ENCODE data around the gene P4HB.

P4HB gene

DNA sequence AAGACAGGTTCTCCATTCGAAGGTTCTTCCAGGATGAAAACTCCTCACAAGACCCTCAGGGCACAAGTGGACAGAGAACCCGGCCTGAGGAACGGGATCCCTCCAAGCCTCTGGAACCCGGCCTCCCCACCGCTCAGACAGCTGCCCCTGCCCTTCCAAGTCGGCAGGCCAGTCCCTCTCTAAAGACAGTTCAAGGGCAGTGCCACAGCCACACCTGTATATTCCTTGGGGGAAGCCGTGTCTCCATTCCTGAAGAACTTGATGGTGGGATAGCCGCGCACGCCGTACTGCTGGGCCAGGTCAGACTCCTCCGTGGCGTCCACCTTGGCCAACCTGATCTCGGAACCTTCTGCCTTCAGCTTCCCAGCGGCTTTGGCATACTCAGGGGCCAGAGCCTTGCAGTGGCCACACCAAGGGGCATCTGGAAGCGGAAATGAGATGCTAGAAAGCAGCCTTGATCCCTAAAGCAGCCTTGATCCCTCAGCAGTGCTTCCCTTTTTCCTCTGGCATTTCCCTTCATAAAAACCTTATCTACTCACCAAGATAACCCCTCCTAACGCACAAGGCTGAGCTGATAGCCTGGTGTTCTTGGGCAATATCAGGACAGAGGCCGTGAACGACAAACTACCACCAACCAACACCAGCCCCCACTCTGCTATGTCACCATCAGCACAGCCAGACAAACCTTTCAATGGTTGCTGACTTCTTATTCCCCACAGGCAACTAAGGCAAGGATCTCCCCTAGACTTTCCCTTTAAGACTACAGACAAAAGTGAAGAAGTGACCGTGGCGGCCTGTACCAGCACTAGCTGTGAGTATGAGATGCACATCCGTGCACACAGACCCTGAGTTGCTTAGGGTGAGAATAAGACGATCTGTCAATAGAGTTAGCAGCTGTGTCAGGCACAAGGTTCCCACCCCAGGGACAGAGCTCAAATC, 1.1 kb downstream of the P4HB start:
- H3K27me3 Mint-ChIP-seq = no peaks in the 10 kb centered on the region
- H3K27ac Mint-ChIP-seq (ENCODE audit: low read depth) = peak overlapping the region; percentile 93
- peaks cover 46% of the 10 kb centered on the region for H3K36me3 Mint-ChIP-seq (ENCODE audit: insufficient read depth)
- DNase-seq (ENCODE audit: low spot score in 2 of 2) = no peak
- no peaks in the 10 kb centered on the region for H3K9me3 Mint-ChIP-seq
- peak overlapping the region; percentile 87 for H3K4me3 Mint-ChIP-seq
- no peak for ATAC-seq (replicated peaks; ENCODE audit: extremely low read depth, poor library complexity, severe bottlenecking)
- H3K4me1 Mint-ChIP-seq = peaks cover 23% of the 10 kb centered on the region

DNA sequence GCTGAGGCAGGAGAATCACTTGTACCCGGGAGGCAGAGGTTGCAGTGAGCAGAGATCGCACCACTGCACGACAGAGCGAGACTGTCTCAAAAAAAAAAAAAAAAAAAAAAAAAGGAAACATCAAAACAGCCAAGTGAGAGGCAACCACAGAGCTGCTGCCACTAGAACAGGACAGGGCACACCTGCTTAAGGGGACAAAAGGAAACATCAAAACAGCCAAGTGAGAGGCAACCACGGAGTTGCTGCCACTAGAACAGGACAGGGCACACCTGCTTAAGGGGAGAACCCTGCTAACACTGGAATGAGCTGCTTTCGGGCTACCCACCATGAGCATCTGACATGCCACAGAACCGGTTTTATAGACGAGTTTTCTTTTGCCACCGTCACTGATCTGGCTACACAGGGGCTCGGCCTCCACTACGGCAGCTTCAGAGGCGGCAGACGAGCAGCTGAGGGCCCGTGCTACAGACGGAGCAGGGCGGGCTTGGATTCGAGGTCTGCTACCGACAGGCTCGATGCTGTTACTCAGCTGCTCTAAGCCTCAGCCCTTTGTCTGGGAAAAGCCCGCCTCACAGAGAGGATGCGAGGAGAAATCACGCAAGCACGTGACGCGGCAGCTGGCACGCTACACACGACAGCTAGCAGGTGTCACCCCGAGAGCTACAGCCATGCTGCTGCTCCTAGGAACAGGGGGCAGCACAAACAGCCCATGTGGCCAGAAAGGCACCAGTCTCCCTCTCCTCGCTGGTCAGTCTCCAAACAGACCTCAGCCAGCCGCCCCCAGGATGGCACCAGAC, 2.0 kb downstream of the P4HB start:
- Mint-ChIP-seq H3K27ac (ENCODE audit: low read depth) (peak overlapping the region; percentile 93), H3K36me3 (ENCODE audit: insufficient read depth) (peaks cover 48% of the 10 kb centered on the region)

DNA sequence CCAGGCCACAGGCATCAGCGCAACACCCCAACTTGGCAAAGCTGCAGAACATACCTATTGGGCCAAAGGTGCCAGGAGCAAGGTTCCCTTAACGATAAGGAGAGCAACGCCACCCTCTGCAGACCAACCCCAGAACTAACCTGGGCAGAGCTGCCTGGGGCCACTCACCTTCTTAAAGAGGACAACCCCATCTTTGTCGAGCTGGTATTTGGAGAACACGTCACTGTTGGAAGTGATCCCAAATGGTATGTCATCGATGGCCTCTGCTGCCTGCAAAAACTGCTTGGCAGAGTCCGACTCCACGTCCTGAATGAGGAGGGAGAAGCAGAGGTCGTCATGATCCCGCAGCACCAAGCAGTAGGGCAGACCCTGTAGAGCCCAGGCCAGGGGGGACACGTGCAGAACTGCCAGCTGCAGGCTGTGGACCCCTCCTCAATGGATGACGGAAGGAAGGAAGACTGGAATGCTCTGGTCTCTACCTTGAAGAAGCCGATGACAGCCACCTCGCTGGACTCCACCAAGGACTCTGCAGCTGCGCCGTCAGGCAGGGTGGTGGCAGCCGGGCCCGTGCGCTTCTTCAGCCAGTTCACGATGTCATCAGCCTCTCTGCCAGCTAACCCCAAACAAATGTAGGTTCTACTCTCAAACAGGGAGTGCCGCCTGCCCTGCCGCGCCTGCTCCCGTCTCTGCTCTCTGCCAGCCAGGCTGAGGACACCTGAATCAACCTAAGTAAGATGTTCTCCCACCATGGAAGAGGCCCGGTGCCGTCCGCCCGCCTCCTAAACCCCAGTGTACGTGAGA, 5.2 kb downstream of the P4HB start:
- no peaks in the 10 kb centered on the region for H3K9me3 Mint-ChIP-seq
- peaks cover 12% of the 10 kb centered on the region for H3K4me1 Mint-ChIP-seq
- H3K4me3 Mint-ChIP-seq = no peak overlapping the region
- DNase-seq (ENCODE audit: low spot score in 2 of 2) (no peak), ATAC-seq (replicated peaks; ENCODE audit: extremely low read depth, poor library complexity, severe bottlenecking) (no peak)
- no peaks in the 10 kb centered on the region for H3K27me3 Mint-ChIP-seq
- H3K36me3 Mint-ChIP-seq (ENCODE audit: insufficient read depth) = peaks cover 54% of the 10 kb centered on the region
- H3K27ac Mint-ChIP-seq (ENCODE audit: low read depth) = no peak overlapping the region

More for the DNA sequence above, 2.0 kb downstream of the P4HB start:
- no peaks in the 10 kb centered on the region for H3K9me3 Mint-ChIP-seq
- H3K27me3 Mint-ChIP-seq = no peaks in the 10 kb centered on the region
- ATAC-seq (replicated peaks; ENCODE audit: extremely low read depth, poor library complexity, severe bottlenecking) (no peak), DNase-seq (ENCODE audit: low spot score in 2 of 2) (no peak)
- no peak overlapping the region for H3K4me3 Mint-ChIP-seq
- H3K4me1 Mint-ChIP-seq = peaks cover 27% of the 10 kb centered on the region

DNA sequence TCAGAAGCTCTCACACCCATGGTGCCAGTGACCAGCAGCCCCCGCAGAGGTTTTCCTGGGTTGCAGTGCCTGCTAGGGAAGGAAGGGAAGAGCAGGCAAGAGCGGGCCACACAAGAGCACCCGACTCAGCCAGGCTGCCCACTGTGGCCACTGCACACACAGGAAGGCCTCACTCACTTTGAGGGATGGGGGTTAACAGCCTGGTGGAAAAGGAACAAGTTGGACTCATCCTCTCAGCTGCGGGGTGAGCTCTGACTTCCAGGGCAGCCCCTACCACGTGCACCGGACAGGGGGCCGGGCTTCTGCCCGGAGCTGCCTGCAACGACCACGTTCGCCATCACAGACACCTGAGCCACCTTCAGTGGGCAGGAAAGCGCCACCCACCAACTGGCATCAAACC, 8.1 kb downstream of the P4HB start:
- H3K27me3 Mint-ChIP-seq = no peaks in the 10 kb centered on the region
- H3K4me1 Mint-ChIP-seq = peaks cover 4% of the 10 kb centered on the region
- peaks cover 56% of the 10 kb centered on the region for H3K36me3 Mint-ChIP-seq (ENCODE audit: insufficient read depth)
- no peak overlapping the region for H3K27ac Mint-ChIP-seq (ENCODE audit: low read depth)
- no peak overlapping the region for H3K4me3 Mint-ChIP-seq
- DNase-seq (ENCODE audit: low spot score in 2 of 2) = no peak
- no peak for ATAC-seq (replicated peaks; ENCODE audit: extremely low read depth, poor library complexity, severe bottlenecking)
- no peaks in the 10 kb centered on the region for H3K9me3 Mint-ChIP-seq

DNA sequence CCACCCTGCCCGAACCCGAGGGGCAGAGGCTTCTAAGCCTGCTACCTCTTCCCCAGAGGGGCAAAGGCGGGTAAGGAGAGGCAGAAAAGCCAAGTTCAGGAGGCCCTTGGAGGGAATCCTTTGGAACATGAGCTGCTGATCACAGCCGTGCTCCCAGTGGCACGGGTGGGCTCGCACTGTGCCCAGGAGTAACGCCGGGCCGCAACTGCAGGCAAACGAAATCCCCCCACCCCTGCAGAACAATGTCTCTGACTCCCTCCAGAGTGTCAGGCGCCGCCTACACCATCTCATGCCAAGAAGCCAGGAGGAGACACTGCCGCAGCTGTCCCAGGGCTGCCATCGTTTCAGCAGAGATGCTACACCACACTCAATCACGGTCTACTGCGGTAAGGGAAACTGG, 8.9 kb downstream of the P4HB start:
- Mint-ChIP-seq H3K27ac (ENCODE audit: low read depth) (peak overlapping the region; percentile 13), H3K27me3 (no peaks in the 10 kb centered on the region), H3K9me3 (no peaks in the 10 kb centered on the region), H3K4me3 (no peak overlapping the region), H3K36me3 (ENCODE audit: insufficient read depth) (peaks cover 56% of the 10 kb centered on the region), H3K4me1 (peaks cover 4% of the 10 kb centered on the region)
- no peak for DNase-seq (ENCODE audit: low spot score in 2 of 2)
- no peak for ATAC-seq (replicated peaks; ENCODE audit: extremely low read depth, poor library complexity, severe bottlenecking)

DNA sequence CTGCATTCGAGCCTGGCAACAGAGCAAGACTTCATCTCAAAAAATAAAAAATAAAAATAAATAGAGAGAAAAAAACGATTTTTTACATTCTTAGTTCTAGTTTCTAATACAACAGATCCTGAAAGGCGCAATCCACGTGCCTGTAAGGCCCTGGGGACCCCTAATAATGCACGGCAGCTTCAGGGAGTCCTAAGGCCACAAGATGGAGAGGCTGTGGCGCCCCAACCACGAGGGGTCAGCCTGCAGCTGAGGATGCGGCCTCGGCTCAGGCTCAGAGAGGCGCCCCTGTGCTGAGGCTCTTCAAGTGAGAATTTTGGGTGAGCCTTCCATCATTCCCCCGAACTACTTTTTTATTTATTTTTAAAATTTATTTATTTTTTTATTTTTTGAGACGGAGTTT, 10.9 kb downstream of the P4HB start:
- H3K9me3 Mint-ChIP-seq = no peaks in the 10 kb centered on the region
- no peak overlapping the region for H3K27ac Mint-ChIP-seq (ENCODE audit: low read depth)
- DNase-seq (ENCODE audit: low spot score in 2 of 2) = no peak
- H3K4me1 Mint-ChIP-seq = peaks cover 4% of the 10 kb centered on the region
- H3K4me3 Mint-ChIP-seq = no peak overlapping the region
- ATAC-seq (replicated peaks; ENCODE audit: extremely low read depth, poor library complexity, severe bottlenecking) = no peak
- no peaks in the 10 kb centered on the region for H3K27me3 Mint-ChIP-seq
- peaks cover 54% of the 10 kb centered on the region for H3K36me3 Mint-ChIP-seq (ENCODE audit: insufficient read depth)

DNA sequence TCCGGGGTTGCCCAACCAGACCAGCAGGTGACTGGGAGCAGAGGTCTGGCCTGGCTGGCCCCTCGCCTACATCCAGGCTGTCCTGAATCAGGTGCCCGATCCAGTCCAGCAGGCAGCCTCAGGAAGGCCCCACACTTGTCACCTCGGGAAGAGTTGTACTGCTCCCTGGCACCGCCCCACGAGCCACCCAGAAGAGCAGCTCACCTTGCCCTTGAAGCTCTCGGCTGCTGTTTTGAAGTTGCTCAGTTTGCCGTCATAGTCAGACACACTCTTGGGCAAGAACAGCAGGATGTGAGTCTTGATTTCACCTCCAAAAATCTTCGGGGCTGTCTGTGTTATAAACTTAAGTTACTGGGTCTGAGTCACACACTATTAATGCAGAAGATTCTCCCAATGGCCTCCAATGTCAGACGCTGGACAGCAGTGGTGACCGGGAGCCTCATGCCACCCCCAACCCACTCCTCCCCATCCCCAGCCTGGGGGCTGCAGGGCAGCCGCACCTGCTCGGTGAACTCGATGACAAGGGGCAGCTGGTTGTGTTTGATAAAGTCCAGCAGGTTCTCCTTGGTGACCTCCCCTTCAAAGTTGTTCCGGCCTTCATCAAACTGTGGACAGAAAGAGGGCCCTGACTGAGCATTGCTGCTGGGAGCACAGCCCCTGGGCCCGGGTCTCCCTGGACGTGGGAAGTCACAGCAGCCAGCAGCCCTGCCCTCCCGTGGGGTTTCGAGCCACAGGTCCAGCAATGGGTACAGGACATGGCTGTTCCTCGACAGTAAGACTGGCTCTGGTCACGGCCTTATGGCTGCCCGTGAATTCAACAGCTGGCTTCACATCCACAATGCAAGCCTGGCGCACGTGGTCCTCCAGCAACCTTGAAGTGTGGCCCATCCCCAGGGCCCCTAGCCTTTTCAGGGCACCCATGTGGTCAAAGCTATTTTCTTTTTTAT, 13.3 kb downstream of the P4HB start:
- no peak for DNase-seq (ENCODE audit: low spot score in 2 of 2)
- no peak overlapping the region for H3K4me3 Mint-ChIP-seq
- H3K4me1 Mint-ChIP-seq = no peaks in the 10 kb centered on the region
- ATAC-seq (replicated peaks; ENCODE audit: extremely low read depth, poor library complexity, severe bottlenecking) = no peak
- no peak overlapping the region for H3K27ac Mint-ChIP-seq (ENCODE audit: low read depth)
- no peaks in the 10 kb centered on the region for H3K27me3 Mint-ChIP-seq
- peaks cover 49% of the 10 kb centered on the region for H3K36me3 Mint-ChIP-seq (ENCODE audit: insufficient read depth)
- no peaks in the 10 kb centered on the region for H3K9me3 Mint-ChIP-seq

DNA sequence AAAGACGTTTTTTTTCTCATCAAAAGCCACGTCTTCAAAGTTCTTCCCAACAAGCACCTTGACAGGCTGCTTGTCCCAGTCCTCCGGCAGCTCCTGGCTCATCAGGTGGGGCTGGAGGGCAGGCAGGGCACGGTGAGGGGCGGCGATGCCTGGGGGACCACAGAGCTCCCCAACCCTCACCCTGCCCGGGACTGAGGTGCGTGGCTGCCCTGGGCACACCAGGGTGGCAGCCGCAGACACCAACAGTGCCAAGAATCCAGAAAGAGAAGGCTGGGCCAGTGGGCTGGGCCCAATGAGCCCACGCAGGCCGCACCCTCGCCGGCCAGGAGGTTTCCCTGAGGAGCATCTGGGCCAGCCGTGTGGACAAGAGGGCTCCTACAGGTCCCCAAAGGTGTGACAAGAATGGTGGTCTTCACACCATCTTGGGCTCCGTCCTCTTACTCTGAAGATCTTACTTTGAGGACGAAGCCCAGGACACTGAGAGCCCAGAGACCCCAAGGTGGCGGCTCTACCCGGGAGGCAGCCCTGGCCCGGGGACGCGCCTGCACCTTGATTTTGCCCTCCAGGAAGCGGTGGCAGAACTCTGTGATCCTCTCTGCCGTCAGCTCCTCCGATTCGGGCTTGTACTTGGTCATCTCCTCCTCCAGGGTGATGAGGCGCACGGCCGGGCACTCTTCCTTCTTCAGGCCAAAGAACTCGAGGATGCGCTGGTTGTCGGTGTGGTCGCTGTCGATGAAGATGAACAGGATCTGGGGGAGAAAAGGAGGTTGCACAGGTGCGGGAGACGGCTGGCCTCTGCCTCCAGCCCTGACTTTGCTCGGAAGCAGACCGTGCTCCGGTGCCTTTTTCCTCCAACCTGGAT, 14.2 kb downstream of the P4HB start:
- Mint-ChIP-seq H3K27ac (ENCODE audit: low read depth) (no peak overlapping the region), H3K27me3 (no peaks in the 10 kb centered on the region), H3K4me1 (no peaks in the 10 kb centered on the region), H3K36me3 (ENCODE audit: insufficient read depth) (peaks cover 41% of the 10 kb centered on the region), H3K9me3 (no peaks in the 10 kb centered on the region), H3K4me3 (no peak overlapping the region)
- no peak for DNase-seq (ENCODE audit: low spot score in 2 of 2)
- ATAC-seq (replicated peaks; ENCODE audit: extremely low read depth, poor library complexity, severe bottlenecking) = no peak

DNA sequence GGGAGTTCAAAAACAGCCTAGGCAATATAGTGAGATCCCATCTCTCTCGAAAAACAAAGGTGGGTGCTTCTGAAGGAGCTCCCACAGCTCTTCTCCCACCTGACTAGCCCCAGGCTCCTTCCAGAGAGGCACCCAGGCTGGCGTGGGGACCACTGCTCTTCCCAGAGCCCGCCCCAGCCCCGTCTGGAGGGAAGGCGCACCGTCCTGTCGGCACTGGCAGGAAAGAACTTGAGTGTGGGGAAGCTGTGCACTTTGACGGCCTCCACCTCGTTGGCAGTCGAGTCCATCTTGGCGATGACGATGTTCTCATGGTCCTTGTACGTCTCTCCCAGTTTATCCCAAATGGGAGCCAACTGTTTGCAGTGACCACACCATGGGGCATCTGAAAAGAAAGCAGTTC, 15.0 kb downstream of the P4HB start:
- Mint-ChIP-seq H3K9me3 (no peaks in the 10 kb centered on the region), H3K27me3 (no peaks in the 10 kb centered on the region), H3K4me3 (no peak overlapping the region), H3K4me1 (no peaks in the 10 kb centered on the region), H3K36me3 (ENCODE audit: insufficient read depth) (peaks cover 36% of the 10 kb centered on the region), H3K27ac (ENCODE audit: low read depth) (no peak overlapping the region)
- no peak for ATAC-seq (replicated peaks; ENCODE audit: extremely low read depth, poor library complexity, severe bottlenecking)
- no peak for DNase-seq (ENCODE audit: low spot score in 2 of 2)

DNA sequence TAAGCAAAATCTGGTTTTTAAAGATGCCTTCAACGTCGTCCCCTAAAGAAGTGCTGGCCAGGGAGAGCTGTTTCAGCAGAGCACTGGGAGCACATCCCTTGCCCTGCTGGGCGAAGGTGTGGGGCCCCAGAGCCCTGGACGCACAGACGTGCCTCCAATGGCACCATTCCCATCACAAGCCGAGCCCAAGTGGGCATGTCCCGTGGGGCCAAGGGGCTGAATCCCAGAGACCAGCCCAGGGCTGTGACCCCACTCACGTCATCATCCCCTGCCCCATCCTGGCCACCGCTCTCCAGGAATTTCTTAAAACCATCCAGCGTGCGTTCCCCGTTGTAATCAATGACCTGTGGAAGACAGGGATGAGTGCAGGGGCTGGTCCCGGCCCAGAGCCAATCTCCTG, 15.4 kb downstream of the P4HB start:
- ATAC-seq (replicated peaks; ENCODE audit: extremely low read depth, poor library complexity, severe bottlenecking) (no peak), DNase-seq (ENCODE audit: low spot score in 2 of 2) (no peak)
- Mint-ChIP-seq H3K36me3 (ENCODE audit: insufficient read depth) (peaks cover 36% of the 10 kb centered on the region), H3K4me3 (no peak overlapping the region), H3K27me3 (no peaks in the 10 kb centered on the region), H3K9me3 (no peaks in the 10 kb centered on the region), H3K27ac (ENCODE audit: low read depth) (no peak overlapping the region), H3K4me1 (no peaks in the 10 kb centered on the region)

DNA sequence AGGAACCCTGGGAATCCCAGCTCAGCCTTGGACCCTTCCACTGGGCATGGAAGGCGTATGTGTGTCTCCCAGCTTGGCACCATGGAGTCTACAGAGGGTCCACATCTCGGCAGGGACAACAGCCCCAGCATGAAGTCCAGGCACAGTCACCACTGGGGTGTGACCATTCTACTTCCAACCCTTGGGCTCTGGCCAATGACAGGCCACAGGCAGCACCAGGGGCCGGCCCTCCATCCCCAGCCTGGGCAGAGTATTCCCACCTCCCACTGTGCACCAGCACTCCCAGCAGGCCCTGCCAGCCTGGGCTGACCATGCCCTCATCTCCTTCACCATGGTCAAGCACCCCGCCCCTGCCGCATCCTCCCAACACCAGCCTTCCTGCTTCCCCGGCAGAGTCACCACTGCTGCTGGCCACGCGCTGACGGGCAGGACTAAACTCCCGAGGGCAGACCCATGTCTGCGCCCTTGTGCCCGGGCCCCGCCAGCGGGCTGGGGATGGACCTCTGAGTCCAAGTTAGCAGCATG, 15.9 kb downstream of the P4HB start:
- Mint-ChIP-seq H3K4me3 (no peak overlapping the region), H3K27me3 (no peaks in the 10 kb centered on the region), H3K36me3 (ENCODE audit: insufficient read depth) (peaks cover 35% of the 10 kb centered on the region), H3K27ac (ENCODE audit: low read depth) (no peak overlapping the region), H3K4me1 (no peaks in the 10 kb centered on the region), H3K9me3 (no peaks in the 10 kb centered on the region)
- DNase-seq (ENCODE audit: low spot score in 2 of 2) (no peak), ATAC-seq (replicated peaks; ENCODE audit: extremely low read depth, poor library complexity, severe bottlenecking) (no peak)
